ENCODE data around the gene IL17B. TPM values are rescaled to one million over a fixed set of nuclear protein-coding genes. Genes with fewer than 3 reads are reported as not detected.

Gene IL17B
- total and polyA plus RNA-seq, 2 experiments from 2014 or later: 0.43 TPM; not detected in 1

DNA sequence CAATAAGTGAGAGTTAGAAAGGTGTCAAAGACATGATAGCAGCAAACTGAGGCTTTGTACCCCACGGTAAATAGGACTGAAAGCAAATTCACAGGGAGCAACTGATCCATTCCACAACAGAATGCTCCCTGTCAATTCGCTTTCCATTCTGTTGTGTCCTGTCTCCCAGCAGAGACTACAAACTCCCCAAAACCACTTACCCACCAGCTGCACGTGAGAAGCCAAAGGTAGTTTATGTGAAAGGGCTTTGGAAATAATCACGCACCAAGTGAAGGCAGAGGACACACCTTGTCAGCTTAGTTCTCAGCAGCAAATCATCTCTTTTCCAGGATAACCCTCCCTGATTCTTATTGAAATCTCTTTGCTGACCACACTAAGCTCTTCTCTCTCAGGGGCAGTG lies 46.6 kb upstream of the IL17B start:
- in situ Hi-C loops (cut with MboI): no loop called here
- whole genome bisulfite sequencing, 2 experiments (ENCODE audit: low coverage in 1 of 2, low lambda C conversion rate in 2 of 2, missing lambda C conversion rate in 2 of 2): 95 to 96% methylated on average over 4 of the region's 4 CpGs
- no peak for DNase-seq
- Histone ChIP-seq H3K4me3 (no peak overlapping the region), H3K27me3 (replicated peaks; ENCODE audit: insufficient read depth) (no peaks in the 10 kb centered on the region), H2AFZ (no peak overlapping the region), H3K4me2 (ENCODE audit: unreplicated experiment) (no peak overlapping the region), H3K36me3 (ENCODE audit: low read depth) (peaks cover 70% of the 10 kb centered on the region), H3K27ac (peak overlapping the region; percentile 29; the same call in 1 of the 2 replicates), H3K9ac (no peak overlapping the region), H3K4me1 (ENCODE audit: insufficient read depth) (peaks cover 21% of the 10 kb centered on the region), H3K9me3 (ENCODE audit: low read depth) (no peaks in the 10 kb centered on the region), H3F3A (ENCODE audit: insufficient read depth) (peaks cover 83% of the 10 kb centered on the region), H3K79me2 (ENCODE audit: insufficient read depth) (peaks cover 17% of the 10 kb centered on the region; the same call in 1 of the 2 replicates), H4K20me1 (ENCODE audit: insufficient read depth) (no peaks in the 10 kb centered on the region), H3K9me2 (ENCODE audit: insufficient read depth) (no peaks in the 10 kb centered on the region)
- TF ChIP-seq EZH2 (IDR thresholded peaks at IDR 0.05; ENCODE audit: insufficient read depth, poor library complexity, severe bottlenecking) (no peak), EZH2phosphoT487 (IDR thresholded peaks at IDR 0.05; ENCODE audit: insufficient read depth, low read depth) (no peak)

DNA sequence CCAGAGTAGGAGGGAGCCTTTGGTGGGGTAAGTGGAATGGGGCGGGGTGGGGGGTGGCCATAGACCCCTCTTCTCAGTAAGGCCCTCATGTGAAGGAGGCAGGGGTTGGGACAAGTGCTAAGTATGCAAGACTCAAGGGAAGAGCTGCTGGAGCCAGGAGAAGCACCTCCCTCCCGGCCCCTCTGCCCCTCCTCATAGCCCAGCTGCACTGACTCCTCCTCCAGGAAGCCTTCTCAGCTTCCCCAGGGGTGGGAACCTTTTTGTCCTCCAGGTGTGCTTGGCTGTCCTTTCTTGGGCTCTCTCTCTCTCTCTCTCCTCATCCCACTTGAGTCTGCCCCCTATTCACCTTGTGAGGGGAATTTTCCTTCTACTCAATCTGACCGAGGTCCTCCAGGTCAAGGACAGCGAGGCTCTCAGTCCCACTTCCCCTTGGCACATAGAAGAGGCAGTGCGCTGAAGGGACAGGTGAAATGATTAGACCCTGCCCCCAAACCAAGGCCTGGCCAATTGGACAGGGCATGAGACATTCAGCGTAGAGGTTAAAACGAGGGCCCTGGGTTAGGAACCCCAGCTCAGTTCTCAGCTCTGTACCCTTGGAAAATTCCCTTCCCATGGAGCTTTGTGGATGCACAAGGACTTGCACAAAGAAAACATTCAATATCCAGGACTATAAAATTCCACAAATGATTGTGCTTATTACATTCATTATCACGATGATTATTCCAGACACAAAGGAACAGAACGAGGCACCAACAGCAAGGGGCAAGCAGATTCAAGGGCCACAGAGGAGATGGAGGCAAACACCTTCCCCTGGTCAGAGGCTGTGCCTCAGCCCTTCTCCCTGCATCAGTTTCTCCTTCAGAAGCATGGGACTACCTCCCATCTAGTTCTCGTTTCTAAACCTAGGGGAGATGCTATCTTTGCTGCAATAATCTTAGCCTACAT lies 45.6 kb upstream of the IL17B start:
- no peak overlapping the region for H2AFZ ChIP-seq
- in situ Hi-C loops (cut with MboI): no loop called here
- peak overlapping the region; percentile 45; the same call in 1 of the 2 replicates for H3K9ac ChIP-seq
- H3K4me1 ChIP-seq (ENCODE audit: insufficient read depth): peaks cover 28% of the 10 kb centered on the region
- TF ChIP-seq EZH2phosphoT487 (IDR thresholded peaks at IDR 0.05; ENCODE audit: insufficient read depth, low read depth) (no peak), EZH2 (IDR thresholded peaks at IDR 0.05; ENCODE audit: insufficient read depth, poor library complexity, severe bottlenecking) (no peak)
- peak overlapping the region; percentile 52; the same call in 1 of the 2 replicates for H3K27ac ChIP-seq
- peaks cover 83% of the 10 kb centered on the region for H3F3A ChIP-seq (ENCODE audit: insufficient read depth)
- H3K9me2 ChIP-seq (ENCODE audit: insufficient read depth): no peaks in the 10 kb centered on the region
- H3K9me3 ChIP-seq (ENCODE audit: low read depth): no peaks in the 10 kb centered on the region
- H3K27me3 ChIP-seq (replicated peaks; ENCODE audit: insufficient read depth): no peaks in the 10 kb centered on the region
- H3K79me2 ChIP-seq (ENCODE audit: insufficient read depth): peaks cover 27% of the 10 kb centered on the region
- H4K20me1 ChIP-seq (ENCODE audit: insufficient read depth): no peaks in the 10 kb centered on the region
- DNase-seq: no peak
- no peak overlapping the region for H3K4me3 ChIP-seq
- no peak overlapping the region for H3K4me2 ChIP-seq (ENCODE audit: unreplicated experiment)
- H3K36me3 ChIP-seq (ENCODE audit: low read depth): peaks cover 65% of the 10 kb centered on the region
- 86 to 89% methylated on average over 9 to 10 of the region's 10 CpGs for WGBS, 2 experiments (ENCODE audit: low coverage in 1 of 2, low lambda C conversion rate in 2 of 2, missing lambda C conversion rate in 2 of 2)

- H3K4me1 ChIP-seq (ENCODE audit: insufficient read depth): peaks cover 28% of the 10 kb centered on the region
- H3K4me2 ChIP-seq (ENCODE audit: unreplicated experiment): no peak overlapping the region
- H4K20me1 ChIP-seq (ENCODE audit: insufficient read depth): no peaks in the 10 kb centered on the region
- TF ChIP-seq EZH2phosphoT487 (IDR thresholded peaks at IDR 0.05; ENCODE audit: insufficient read depth, low read depth): no peak
- TF ChIP-seq EZH2 (IDR thresholded peaks at IDR 0.05; ENCODE audit: insufficient read depth, poor library complexity, severe bottlenecking): no peak
- H3K27ac ChIP-seq: peak overlapping the region; percentile 52
- WGBS, 2 experiments (ENCODE audit: low coverage in 1 of 2, low lambda C conversion rate in 2 of 2, missing lambda C conversion rate in 2 of 2): 93 to 94% methylated on average over 7 of the region's 7 CpGs
- no peak overlapping the region for H2AFZ ChIP-seq
- no peak for DNase-seq
- H3K36me3 ChIP-seq (ENCODE audit: low read depth): peaks cover 61% of the 10 kb centered on the region
- no peaks in the 10 kb centered on the region for H3K9me3 ChIP-seq (ENCODE audit: low read depth)
- in situ Hi-C loops (cut with MboI): no loop called here
- no peak overlapping the region for H3K4me3 ChIP-seq
- peak overlapping the region; percentile 45 for H3K9ac ChIP-seq
- H3K9me2 ChIP-seq (ENCODE audit: insufficient read depth): no peaks in the 10 kb centered on the region
- peaks cover 76% of the 10 kb centered on the region for H3F3A ChIP-seq (ENCODE audit: insufficient read depth)
- peaks cover 35% of the 10 kb centered on the region for H3K79me2 ChIP-seq (ENCODE audit: insufficient read depth)
- no peaks in the 10 kb centered on the region for H3K27me3 ChIP-seq (replicated peaks; ENCODE audit: insufficient read depth)
These were observed 44.7 kb upstream of the IL17B start for GRCh38 chr5:149423794-149424268.

- DNase-seq: no peak
- H2AFZ ChIP-seq: 0 out of 2 replicates have a peak overlapping the region, but pooled peaks have one; percentile 1
- H3K4me3 ChIP-seq: no peak overlapping the region
These were observed 44.1 kb upstream of the IL17B start for GRCh38 chr5:149423049-149423793.

More at GRCh38 chr5:149423049-149423793, 44.1 kb upstream of the IL17B start:
- no peaks in the 10 kb centered on the region for H3K9me3 ChIP-seq (ENCODE audit: low read depth)
- peaks cover 55% of the 10 kb centered on the region for H3K36me3 ChIP-seq (ENCODE audit: low read depth)
- peak overlapping the region; percentile 45 for H3K9ac ChIP-seq
- H3K27me3 ChIP-seq (replicated peaks; ENCODE audit: insufficient read depth): no peaks in the 10 kb centered on the region
- TF ChIP-seq EZH2 (IDR thresholded peaks at IDR 0.05; ENCODE audit: insufficient read depth, poor library complexity, severe bottlenecking) (no peak), EZH2phosphoT487 (IDR thresholded peaks at IDR 0.05; ENCODE audit: insufficient read depth, low read depth) (no peak)
- H3F3A ChIP-seq (ENCODE audit: insufficient read depth): peaks cover 70% of the 10 kb centered on the region
- H3K9me2 ChIP-seq (ENCODE audit: insufficient read depth): no peaks in the 10 kb centered on the region
- no peak overlapping the region for H3K4me2 ChIP-seq (ENCODE audit: unreplicated experiment)
- H3K4me1 ChIP-seq (ENCODE audit: insufficient read depth): peaks cover 28% of the 10 kb centered on the region
- no peaks in the 10 kb centered on the region for H4K20me1 ChIP-seq (ENCODE audit: insufficient read depth)
- 50 to 55% methylated on average over 9 of the region's 9 CpGs for WGBS, 2 experiments (ENCODE audit: low coverage in 1 of 2, low lambda C conversion rate in 2 of 2, missing lambda C conversion rate in 2 of 2)
- in situ Hi-C loops (cut with MboI): no loop called here
- H3K27ac ChIP-seq: peak overlapping the region; percentile 52
- H3K79me2 ChIP-seq (ENCODE audit: insufficient read depth): peaks cover 41% of the 10 kb centered on the region
